CD4-positive, alpha-beta T cell (primary cell): ENCODE data around the gene IFI27. TPM values are rescaled to one million over a fixed set of nuclear protein-coding genes. Genes with fewer than 3 reads are reported as not detected.

Experiments
- ATAC-seq: fragments of 200-7000 bp; cut with Tn5 transposase; one replicate; pipeline ENCODE4 v1.10.0; 2022; ENCODE audit warnings: mild to moderate bottlenecking; ENCODE audit not compliant: poor library complexity
- CTCF ChIA-PET: fragments of 350-600 bp; sonication (Branson Sonifier 250); formaldehyde crosslinking; loops from one replicate; lab custom pipeline; 2021; ENCODE audit warnings: antibody characterized with exemption, inconsistent platforms; lab: Charles Lee
- POLR2A ChIA-PET: fragments of 350-600 bp; sonication (Branson Sonifier 250); formaldehyde crosslinking; loops from one replicate; lab custom pipeline; 2021; ENCODE audit warnings: antibody characterized with exemption, inconsistent platforms; lab: Charles Lee
- DNase-seq, 14 experiments: peaks; one replicate each; pipeline ENCODE4 v3.0.0-alpha.2; 2013 to 2020; ENCODE audit warnings: mixed read lengths in 2 of 14
- H3K27ac ChIP-seq, 2 donors: one replicate each; pipeline versions ENCODE4 v1.5.1 to v1.7.0; 2013; ENCODE audit warnings: low read length in 2 of 2, low read depth in 1 of 2, mild to moderate bottlenecking in 1 of 2
- H3K27me3 ChIP-seq, 2 experiments: 1 replicate in 1 of 2; 2 replicates in 1 of 2; pipeline versions ENCODE4 v1.6.1 to v1.7.0; 2013; ENCODE audit warnings: low read length in 2 of 2, control low read depth in 1 of 2, mild to moderate bottlenecking in 1 of 2, moderate library complexity in 1 of 2; ENCODE audit not compliant: insufficient read depth in 2 of 2, control insufficient read depth in 1 of 2
- H3K36me3 ChIP-seq: one replicate; pipeline ENCODE4 v1.6.1; 2013; ENCODE audit warnings: low read length, control low read depth; ENCODE audit not compliant: insufficient read depth
- H3K4me1 ChIP-seq: one replicate; pipeline ENCODE4 v1.6.1; 2013; ENCODE audit warnings: low read length, control low read depth; ENCODE audit not compliant: insufficient read depth
- H3K4me3 ChIP-seq: one replicate; pipeline ENCODE4 v1.5.1; 2013; ENCODE audit warnings: mild to moderate bottlenecking, low read length, moderate library complexity
- H3K9me3 ChIP-seq, 2 experiments: 1 replicate in 1 of 2; 2 replicates in 1 of 2; pipeline versions ENCODE4 v1.6.1 to v1.7.0; 2013; ENCODE audit warnings: low read length in 2 of 2, mild to moderate bottlenecking in 2 of 2, control low read depth in 1 of 2, moderate library complexity in 1 of 2; ENCODE audit not compliant: control insufficient read depth in 1 of 2, insufficient read depth in 1 of 2
- H3K27ac Mint-ChIP-seq: one replicate; pipeline ENCODE4 v1.8.0; 2020; ENCODE audit warnings: mixed read lengths
- H3K27me3 Mint-ChIP-seq: one replicate; pipeline ENCODE4 v1.8.0; 2021; ENCODE audit warnings: mixed read lengths
- H3K36me3 Mint-ChIP-seq: one replicate; pipeline ENCODE4 v1.8.0; 2021; ENCODE audit warnings: low read depth, mixed read lengths
- H3K4me1 Mint-ChIP-seq: one replicate; pipeline ENCODE4 v1.8.0; 2021; ENCODE audit warnings: low read depth, mixed read lengths
- H3K4me3 Mint-ChIP-seq: one replicate; pipeline ENCODE4 v1.8.0; 2020; ENCODE audit warnings: mild to moderate bottlenecking, mixed read lengths
- H3K9me3 Mint-ChIP-seq: one replicate; pipeline ENCODE4 v1.8.0; 2020; ENCODE audit warnings: mixed read lengths
- intact Hi-C, 2 experiments: fragments of 100-400 bp; cut with DNase I in 1 of 2; cut with micrococcal nuclease in 1 of 2; formaldehyde crosslinking; loops; one replicate each; pipeline versions ENCODE4 v1.15.1 to v1.9.0; 2023 to 2025; cut with DNase I, micrococcal nuclease
- total RNA-seq, 174 experiments: library from RNA in 2 of 174; stranded (reverse) in 2 of 174; gene quantifications; one replicate each; pipeline ENCODE4 v1.2.3 and lab custom pipeline; 2021 to 2026
- TF ChIP-seq, protein P1 (sequence below): fragments of 200-600 bp; IDR thresholded peaks from one replicate; pipeline ENCODE4 v1.8.0; 2022; ENCODE audit warnings: antibody characterized with exemption, mild to moderate bottlenecking

The IFI27 gene
- total RNA-seq, 2 experiments from 2014 or later, result 1.7 to 2.2 TPM

DNA sequence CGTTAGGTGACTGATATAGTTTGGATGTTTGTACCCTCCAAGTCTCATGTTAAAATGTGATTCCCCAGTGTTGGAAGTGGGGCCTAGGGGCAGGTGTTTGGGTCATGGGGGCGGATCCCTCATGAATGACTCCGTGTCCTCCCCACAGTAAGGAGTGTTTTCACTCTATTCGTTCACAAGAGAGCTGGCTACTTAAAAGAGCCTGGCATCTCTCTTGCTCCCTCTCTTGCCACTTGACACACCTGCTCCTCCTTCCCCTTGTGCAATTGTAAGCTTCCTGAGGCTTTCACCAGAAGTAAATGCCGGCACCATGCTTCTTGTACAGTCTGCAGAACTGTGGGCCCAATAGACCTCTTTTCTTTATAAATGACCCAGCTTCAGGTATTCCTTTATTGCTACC lies 16.3 kb downstream of the IFI27 start:
- intact Hi-C loops, result no loop called here
- no peak overlapping the region for H3K4me3 Mint-ChIP-seq
- Histone ChIP-seq H3K27me3 (no peaks in the 10 kb centered on the region), H3K36me3 (no peaks in the 10 kb centered on the region), H3K4me1 (peaks cover 18% of the 10 kb centered on the region), H3K27ac (no peak overlapping the region), H3K4me3 (no peak overlapping the region), H3K9me3 (peaks cover 0 to 5% of the 10 kb centered on the region in 2 experiments)
- H3K27me3 Mint-ChIP-seq, result no peaks in the 10 kb centered on the region
- DNase-seq, result no peak
- H3K4me1 Mint-ChIP-seq, result peaks cover 20% of the 10 kb centered on the region
- TF ChIP-seq, protein P1, sequence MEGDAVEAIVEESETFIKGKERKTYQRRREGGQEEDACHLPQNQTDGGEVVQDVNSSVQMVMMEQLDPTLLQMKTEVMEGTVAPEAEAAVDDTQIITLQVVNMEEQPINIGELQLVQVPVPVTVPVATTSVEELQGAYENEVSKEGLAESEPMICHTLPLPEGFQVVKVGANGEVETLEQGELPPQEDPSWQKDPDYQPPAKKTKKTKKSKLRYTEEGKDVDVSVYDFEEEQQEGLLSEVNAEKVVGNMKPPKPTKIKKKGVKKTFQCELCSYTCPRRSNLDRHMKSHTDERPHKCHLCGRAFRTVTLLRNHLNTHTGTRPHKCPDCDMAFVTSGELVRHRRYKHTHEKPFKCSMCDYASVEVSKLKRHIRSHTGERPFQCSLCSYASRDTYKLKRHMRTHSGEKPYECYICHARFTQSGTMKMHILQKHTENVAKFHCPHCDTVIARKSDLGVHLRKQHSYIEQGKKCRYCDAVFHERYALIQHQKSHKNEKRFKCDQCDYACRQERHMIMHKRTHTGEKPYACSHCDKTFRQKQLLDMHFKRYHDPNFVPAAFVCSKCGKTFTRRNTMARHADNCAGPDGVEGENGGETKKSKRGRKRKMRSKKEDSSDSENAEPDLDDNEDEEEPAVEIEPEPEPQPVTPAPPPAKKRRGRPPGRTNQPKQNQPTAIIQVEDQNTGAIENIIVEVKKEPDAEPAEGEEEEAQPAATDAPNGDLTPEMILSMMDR, result no peak
- ChIA-PET CTCF (no interaction called here), POLR2A (no interaction called here)
- no peak for ATAC-seq
- H3K27ac Mint-ChIP-seq, result no peak overlapping the region
- peaks cover 4% of the 10 kb centered on the region for H3K36me3 Mint-ChIP-seq
- H3K9me3 Mint-ChIP-seq, result no peaks in the 10 kb centered on the region

DNA sequence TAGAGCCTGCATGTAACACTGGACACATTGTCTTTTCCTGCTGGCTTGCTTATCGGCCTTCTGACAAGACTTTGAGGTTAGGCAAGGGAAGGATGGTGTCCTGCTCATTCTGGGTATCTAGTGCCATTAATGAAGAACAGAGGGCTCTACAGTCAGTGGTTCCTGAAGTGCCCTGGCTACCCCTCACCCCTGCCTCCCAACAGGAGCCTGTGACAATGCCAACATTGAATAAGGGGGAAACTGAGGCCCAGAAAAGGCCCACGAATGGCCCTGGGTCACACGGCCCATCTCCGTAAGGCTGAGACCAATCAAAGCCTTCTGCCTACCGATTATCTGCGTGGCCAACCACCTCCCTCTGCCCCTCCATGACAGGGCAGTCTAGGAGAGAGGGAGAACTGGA lies 16.8 kb downstream of the IFI27 start:
- H3K27ac Mint-ChIP-seq, result no peak overlapping the region
- POLR2A ChIA-PET, result no interaction called here
- intact Hi-C loops, result no loop called here

DNA sequence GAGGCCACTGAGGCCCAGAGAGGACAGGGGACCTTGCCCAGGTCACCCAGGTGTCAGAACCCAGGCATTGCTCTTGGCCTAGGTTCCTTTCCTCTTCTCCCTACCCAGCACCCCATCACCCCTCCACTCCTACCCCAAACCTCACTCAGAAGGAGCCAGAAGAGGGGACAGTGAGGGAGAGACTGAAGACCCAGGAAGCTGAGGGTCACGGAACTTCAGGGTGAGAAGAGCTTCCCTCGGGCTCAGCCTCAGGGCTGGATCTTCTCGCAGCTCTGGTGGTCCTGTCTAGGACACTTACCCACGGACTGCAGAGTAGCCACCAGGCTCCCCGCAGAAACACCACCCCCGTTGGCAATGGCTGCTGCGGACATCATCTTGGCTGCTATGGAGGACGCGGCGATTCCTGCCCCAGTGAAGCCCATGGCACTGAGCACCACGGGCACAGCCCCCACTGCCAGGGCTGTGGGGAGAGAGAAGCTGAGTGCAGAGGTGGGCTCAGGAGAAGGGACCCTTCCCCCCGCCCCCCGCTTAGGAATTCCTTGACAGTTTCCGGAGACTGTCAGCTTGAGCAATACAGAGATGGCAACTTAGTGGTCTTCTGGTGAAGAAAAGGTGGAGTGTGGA lies 17.8 kb downstream of the IFI27 start:
- Histone ChIP-seq H3K27ac (peak overlapping the region in 1 of 2 donors; percentile 16), H3K4me3 (no peak overlapping the region), H3K27me3 (no peaks in the 10 kb centered on the region), H3K9me3 (no peaks in the 10 kb centered on the region), H3K4me1 (peaks cover 18% of the 10 kb centered on the region), H3K36me3 (no peaks in the 10 kb centered on the region)
- Mint-ChIP-seq H3K4me3 (peak overlapping the region; percentile 88), H3K27ac (peak overlapping the region; percentile 45), H3K4me1 (peaks cover 20% of the 10 kb centered on the region), H3K27me3 (no peaks in the 10 kb centered on the region), H3K9me3 (no peaks in the 10 kb centered on the region), H3K36me3 (peaks cover 4% of the 10 kb centered on the region)
- ATAC-seq, result no peak
- intact Hi-C loops, result loop anchor here in 1 of 2 experiments (2.0 kb wide), 1 partner anchor 46 kb away; no protein-coding TSS in a partner anchor
- ChIA-PET CTCF (interaction anchor here (0.7 to 1.7 kb wide), 3 partner anchors 52 to 188 kb away, joined by 3 to 4 read pairs (median 3); no protein-coding TSS in a partner anchor), POLR2A (interaction anchor here (1.2 to 4.7 kb wide), 3 partner anchors 30 to 48 kb away, joined by 4 to 33 read pairs (median 9); partner anchors contain the start of genes DDX24, IFI27L1 and PPP4R4)
- TF ChIP-seq, protein P1, result no peak
- peak in 1 of 14 experiments; percentile 25 for DNase-seq

More for the DNA sequence above, 16.8 kb downstream of the IFI27 start:
- DNase-seq (no peak), ATAC-seq (no peak)
- H3K4me3 ChIP-seq, result no peak overlapping the region
- peaks cover 18% of the 10 kb centered on the region for H3K4me1 ChIP-seq
- CTCF ChIA-PET, result no interaction called here
- Mint-ChIP-seq H3K36me3 (peaks cover 4% of the 10 kb centered on the region), H3K4me3 (no peak overlapping the region), H3K9me3 (no peaks in the 10 kb centered on the region), H3K4me1 (peaks cover 20% of the 10 kb centered on the region), H3K27me3 (no peaks in the 10 kb centered on the region)
- H3K27ac ChIP-seq, result no peak overlapping the region
- no peaks in the 10 kb centered on the region for H3K27me3 ChIP-seq
- TF ChIP-seq, protein P1, result no peak
- H3K36me3 ChIP-seq, result no peaks in the 10 kb centered on the region
- peaks cover 0 to 4% of the 10 kb centered on the region in 2 experiments for H3K9me3 ChIP-seq
